Right lobe of liver (tissue), 4 donors: ENCODE data around the gene STK32B.

Experiments
- POLR2A ChIP-seq: fragments of 450-650 bp; IDR thresholded peaks from one replicate; pipeline ENCODE4 v1.6.1; 2017; ENCODE audit warnings: antibody characterized with exemption, mild to moderate bottlenecking
- TF ChIP-seq, protein P1 (sequence below), 4 donors: fragments of 200-600 bp in 3 of 4; fragments of 450-650 bp in 1 of 4; IDR thresholded peaks; one replicate each; pipeline versions ENCODE4 v1.5.1 to v1.8.0; 2016 to 2022; ENCODE audit warnings: antibody characterized with exemption in 4 of 4, mild to moderate bottlenecking in 2 of 4
- donor health status: DM: no; HTN: no; CAD: no.
- donor health status: DM: no; HTN: no; CAD: no.
- donor health status: DM: no; HTN: yes; CAD: no.

DNA sequence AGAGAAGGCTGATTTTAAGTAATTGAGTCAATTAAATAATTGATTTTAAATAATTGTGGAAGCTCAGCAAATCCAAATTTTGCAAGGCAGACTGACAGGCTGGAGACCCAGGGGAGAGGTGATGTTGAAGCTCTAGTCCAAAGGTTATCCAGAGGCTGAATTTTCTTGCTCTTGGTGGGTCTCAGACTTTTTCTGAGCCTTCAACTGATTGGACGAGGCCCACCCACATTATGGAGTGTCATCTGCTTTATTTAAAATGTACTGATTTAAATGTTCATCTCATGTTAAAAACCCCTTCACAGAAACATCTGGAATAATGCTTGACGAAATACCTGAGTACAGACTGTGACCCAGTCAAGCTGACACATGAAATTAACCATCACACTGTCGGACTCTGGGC is 20.4 kb upstream of the STK32B start:
- no peak for TF ChIP-seq POLR2A
- TF ChIP-seq, protein P1, sequence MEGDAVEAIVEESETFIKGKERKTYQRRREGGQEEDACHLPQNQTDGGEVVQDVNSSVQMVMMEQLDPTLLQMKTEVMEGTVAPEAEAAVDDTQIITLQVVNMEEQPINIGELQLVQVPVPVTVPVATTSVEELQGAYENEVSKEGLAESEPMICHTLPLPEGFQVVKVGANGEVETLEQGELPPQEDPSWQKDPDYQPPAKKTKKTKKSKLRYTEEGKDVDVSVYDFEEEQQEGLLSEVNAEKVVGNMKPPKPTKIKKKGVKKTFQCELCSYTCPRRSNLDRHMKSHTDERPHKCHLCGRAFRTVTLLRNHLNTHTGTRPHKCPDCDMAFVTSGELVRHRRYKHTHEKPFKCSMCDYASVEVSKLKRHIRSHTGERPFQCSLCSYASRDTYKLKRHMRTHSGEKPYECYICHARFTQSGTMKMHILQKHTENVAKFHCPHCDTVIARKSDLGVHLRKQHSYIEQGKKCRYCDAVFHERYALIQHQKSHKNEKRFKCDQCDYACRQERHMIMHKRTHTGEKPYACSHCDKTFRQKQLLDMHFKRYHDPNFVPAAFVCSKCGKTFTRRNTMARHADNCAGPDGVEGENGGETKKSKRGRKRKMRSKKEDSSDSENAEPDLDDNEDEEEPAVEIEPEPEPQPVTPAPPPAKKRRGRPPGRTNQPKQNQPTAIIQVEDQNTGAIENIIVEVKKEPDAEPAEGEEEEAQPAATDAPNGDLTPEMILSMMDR (IDR thresholded peaks at IDR 0.05) = no peak
